ENCODE results near the gene TSTD2.

Gene TSTD2

DNA sequence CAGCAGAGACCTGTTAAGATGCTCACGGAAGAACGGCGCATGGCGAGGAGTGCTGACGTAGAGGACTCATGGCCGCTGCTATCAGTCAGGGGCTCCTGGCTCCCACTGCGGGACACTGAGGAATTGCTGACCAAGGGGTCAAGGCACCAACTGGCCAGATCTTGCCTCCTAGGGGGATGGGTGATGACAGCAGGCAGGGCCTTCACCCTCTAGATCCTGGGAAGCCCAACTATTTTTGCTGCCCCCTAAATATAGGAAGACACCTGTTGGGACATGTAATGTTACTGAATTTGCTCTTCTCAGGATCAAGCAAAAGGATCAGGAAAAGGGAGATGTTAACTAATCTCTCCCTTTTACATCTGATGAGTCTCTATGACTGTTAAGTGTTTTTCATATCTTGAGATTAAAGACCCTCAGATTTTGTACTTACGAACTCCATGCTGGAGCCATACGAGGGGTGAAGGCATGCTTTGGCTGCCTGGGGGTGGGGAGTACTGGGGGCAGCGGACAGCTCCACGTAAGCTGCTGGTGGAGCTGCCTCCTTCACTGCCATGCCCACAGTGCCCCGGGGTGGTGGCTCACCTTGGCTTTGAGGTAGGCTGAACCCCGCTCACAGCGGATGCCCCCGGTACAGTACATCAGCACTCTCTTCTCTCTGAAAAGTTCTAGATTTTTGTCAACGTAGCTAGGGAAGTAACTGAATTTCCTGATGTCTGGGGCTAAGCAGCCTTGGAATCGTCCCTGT, 28.1 kb downstream of the TSTD2 start:
- H3K79me1 ChIP-seq (replicated peaks; ENCODE audit: low read length, poor library complexity, severe bottlenecking) = peaks cover 2% of the 10 kb centered on the region
- no peaks in the 10 kb centered on the region for H3K4me1 ChIP-seq (ENCODE audit: control insufficient read depth, insufficient read depth, low read depth, low read length)
- H2BK5ac ChIP-seq (ENCODE audit: low read depth, low read length, poor library complexity, severe bottlenecking) = no peak overlapping the region
- H3K27me3 ChIP-seq (ENCODE audit: control insufficient read depth in 1 of 2, insufficient read depth in 1 of 2, low read length in 2 of 2) = no peaks in the 10 kb centered on the region
- H2BK12ac ChIP-seq (ENCODE audit: low read length in 2 of 2) = no peak overlapping the region
- H3K9ac ChIP-seq (ENCODE audit: low read length) = no peak overlapping the region
- WGBS = 98% methylated on average over 17 of the region's 17 CpGs
- H3K4ac ChIP-seq (ENCODE audit: low read depth in 1 of 2, low read length in 2 of 2) = no peak overlapping the region
- H3K4me2 ChIP-seq (ENCODE audit: low read length, poor library complexity, severe bottlenecking) = no peak overlapping the region
- no peak overlapping the region for H2BK15ac ChIP-seq (ENCODE audit: low read depth, poor library complexity, severe bottlenecking)
- no peak for DNase-seq
- no peak overlapping the region for H2AFZ ChIP-seq (ENCODE audit: low read depth, low read length)
- H2BK120ac ChIP-seq (ENCODE audit: low read depth, low read length) = no peak overlapping the region
- H3K9me3 ChIP-seq (ENCODE audit: control insufficient read depth, low read length) = no peaks in the 10 kb centered on the region
- no peak overlapping the region for H3K23ac ChIP-seq (ENCODE audit: low read length in 2 of 2)
- H3K27ac ChIP-seq (ENCODE audit: low read length, poor library complexity, severe bottlenecking) = no peak overlapping the region
- H3K4me3 ChIP-seq (ENCODE audit: insufficient read depth in 1 of 2, low read depth in 1 of 2, low read length in 2 of 2) = no peak overlapping the region
- H3K18ac ChIP-seq (ENCODE audit: low read depth in 1 of 2, low read length in 2 of 2) = no peak overlapping the region
- H2AK5ac ChIP-seq (ENCODE audit: low read length, severe bottlenecking) = no peak overlapping the region
- peaks cover 46 to 68% of the 10 kb centered on the region in 2 experiments for H3K36me3 ChIP-seq (ENCODE audit: control insufficient read depth in 1 of 2, insufficient read depth in 2 of 2, low read depth in 1 of 2, low read length in 2 of 2)
- H4K91ac ChIP-seq (ENCODE audit: low read length) = no peak overlapping the region
- H4K8ac ChIP-seq (ENCODE audit: low read length) = no peak overlapping the region
- H3K14ac ChIP-seq (ENCODE audit: low read length in 2 of 2) = no peak overlapping the region

DNA sequence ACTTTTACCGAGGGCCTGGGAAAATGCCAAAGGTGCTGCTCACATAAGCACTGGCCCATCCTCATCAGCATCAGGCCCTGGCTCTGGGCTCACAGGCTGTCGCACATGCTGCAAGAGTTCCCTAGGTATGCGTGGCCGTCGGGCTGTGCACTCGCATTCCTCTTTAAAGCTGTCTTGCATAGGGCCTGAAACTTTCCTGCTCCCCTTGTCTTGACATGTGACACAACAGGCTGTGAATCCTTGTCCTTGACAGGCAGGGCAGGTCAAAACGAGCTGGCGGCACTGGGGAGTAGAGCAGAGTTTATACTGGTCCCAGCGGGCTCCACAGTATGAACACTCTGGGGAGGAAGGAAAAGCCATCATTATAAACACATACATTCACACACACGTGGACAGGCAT, 30.7 kb downstream of the TSTD2 start:
- no peak overlapping the region for H3K4me3 ChIP-seq (ENCODE audit: insufficient read depth in 1 of 2, low read depth in 1 of 2, low read length in 2 of 2)
- no peak overlapping the region for H3K4ac ChIP-seq (ENCODE audit: low read depth in 1 of 2, low read length in 2 of 2)
- no peak overlapping the region for H2BK120ac ChIP-seq (ENCODE audit: low read depth, low read length)
- DNase-seq = no peak
- H3K79me1 ChIP-seq (replicated peaks; ENCODE audit: low read length, poor library complexity, severe bottlenecking) = no peaks in the 10 kb centered on the region
- no peak overlapping the region for H3K18ac ChIP-seq (ENCODE audit: low read depth in 1 of 2, low read length in 2 of 2)
- H3K9me3 ChIP-seq (ENCODE audit: control insufficient read depth, low read length) = no peaks in the 10 kb centered on the region
- H3K36me3 ChIP-seq (ENCODE audit: control insufficient read depth in 1 of 2, insufficient read depth in 2 of 2, low read depth in 1 of 2, low read length in 2 of 2) = peaks cover 40 to 74% of the 10 kb centered on the region in 2 experiments
- H3K14ac ChIP-seq (ENCODE audit: low read length in 2 of 2) = no peak overlapping the region
- no peak overlapping the region for H3K9ac ChIP-seq (ENCODE audit: low read length)
- no peak overlapping the region for H3K4me2 ChIP-seq (ENCODE audit: low read length, poor library complexity, severe bottlenecking)
- H3K27ac ChIP-seq (ENCODE audit: low read length, poor library complexity, severe bottlenecking) = no peak overlapping the region
- H2BK15ac ChIP-seq (ENCODE audit: low read depth, poor library complexity, severe bottlenecking) = no peak overlapping the region
- no peaks in the 10 kb centered on the region for H3K27me3 ChIP-seq (ENCODE audit: control insufficient read depth in 1 of 2, insufficient read depth in 1 of 2, low read length in 2 of 2)
- H3K23ac ChIP-seq (ENCODE audit: low read length in 2 of 2) = no peak overlapping the region
- H2BK12ac ChIP-seq (ENCODE audit: low read length in 2 of 2) = no peak overlapping the region
- H2BK5ac ChIP-seq (ENCODE audit: low read depth, low read length, poor library complexity, severe bottlenecking) = no peak overlapping the region
- H3K4me1 ChIP-seq (ENCODE audit: control insufficient read depth, insufficient read depth, low read depth, low read length) = no peaks in the 10 kb centered on the region
- no peak overlapping the region for H2AFZ ChIP-seq (ENCODE audit: low read depth, low read length)
- H4K91ac ChIP-seq (ENCODE audit: low read length) = no peak overlapping the region
- H4K8ac ChIP-seq (ENCODE audit: low read length) = no peak overlapping the region
- H2AK5ac ChIP-seq (ENCODE audit: low read length, severe bottlenecking) = no peak overlapping the region
- WGBS = 91% methylated on average over 9 of the region's 10 CpGs

DNA sequence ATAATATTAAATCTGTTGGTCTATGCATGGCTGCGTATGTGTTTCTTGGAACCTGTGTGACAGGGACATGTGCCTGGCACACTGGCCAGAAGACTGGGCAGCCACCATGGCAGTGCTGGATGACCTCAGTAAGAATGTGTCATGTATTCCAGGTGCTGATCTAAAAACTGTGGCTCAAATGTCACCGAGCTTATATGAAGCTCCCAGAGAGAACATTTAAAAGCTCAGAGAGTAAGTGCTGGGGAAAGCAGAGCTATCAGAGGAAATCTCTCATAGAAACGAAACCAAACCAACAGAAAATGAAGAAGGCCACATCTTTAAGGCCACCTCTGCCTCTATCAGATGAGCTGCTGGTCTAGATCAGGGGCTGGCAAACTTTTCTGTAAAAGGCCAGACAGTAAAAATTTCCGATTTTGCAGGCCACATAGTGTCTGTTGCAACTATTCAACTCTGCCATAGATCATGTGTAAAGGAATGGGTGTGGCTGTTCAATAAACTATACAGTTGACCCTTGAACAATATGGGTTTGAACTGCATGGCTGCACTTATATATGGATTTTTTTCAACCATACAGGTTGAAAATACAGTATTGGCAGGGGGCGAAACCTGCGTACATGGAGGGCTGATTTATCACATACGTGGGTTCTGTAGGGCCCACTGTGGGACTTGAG, 31.8 kb downstream of the TSTD2 start:
- Histone ChIP-seq H3K9ac (ENCODE audit: low read length) (no peak overlapping the region), H2BK5ac (ENCODE audit: low read depth, low read length, poor library complexity, severe bottlenecking) (no peak overlapping the region), H3K27ac (ENCODE audit: low read length, poor library complexity, severe bottlenecking) (no peak overlapping the region), H2BK120ac (ENCODE audit: low read depth, low read length) (no peak overlapping the region), H3K4me3 (ENCODE audit: insufficient read depth in 1 of 2, low read depth in 1 of 2, low read length in 2 of 2) (no peak overlapping the region), H2BK15ac (ENCODE audit: low read depth, poor library complexity, severe bottlenecking) (no peak overlapping the region), H3K18ac (ENCODE audit: low read depth in 1 of 2, low read length in 2 of 2) (no peak overlapping the region), H4K91ac (ENCODE audit: low read length) (no peak overlapping the region), H3K23ac (ENCODE audit: low read length in 2 of 2) (no peak overlapping the region), H3K79me1 (replicated peaks; ENCODE audit: low read length, poor library complexity, severe bottlenecking) (no peaks in the 10 kb centered on the region), H3K27me3 (ENCODE audit: control insufficient read depth in 1 of 2, insufficient read depth in 1 of 2, low read length in 2 of 2) (no peaks in the 10 kb centered on the region), H2BK12ac (ENCODE audit: low read length in 2 of 2) (no peak overlapping the region), H4K8ac (ENCODE audit: low read length) (no peak overlapping the region), H2AFZ (ENCODE audit: low read depth, low read length) (no peak overlapping the region), H2AK5ac (ENCODE audit: low read length, severe bottlenecking) (no peak overlapping the region), H3K4me1 (ENCODE audit: control insufficient read depth, insufficient read depth, low read depth, low read length) (no peaks in the 10 kb centered on the region), H3K4ac (ENCODE audit: low read depth in 1 of 2, low read length in 2 of 2) (no peak overlapping the region), H3K9me3 (ENCODE audit: control insufficient read depth, low read length) (no peaks in the 10 kb centered on the region), H3K14ac (ENCODE audit: low read length in 2 of 2) (no peak overlapping the region), H3K36me3 (ENCODE audit: control insufficient read depth in 1 of 2, insufficient read depth in 2 of 2, low read depth in 1 of 2, low read length in 2 of 2) (peaks cover 40 to 71% of the 10 kb centered on the region in 2 experiments), H3K4me2 (ENCODE audit: low read length, poor library complexity, severe bottlenecking) (no peak overlapping the region)
- no peak for DNase-seq
- WGBS = 93% methylated on average over 7 of the region's 7 CpGs

DNA sequence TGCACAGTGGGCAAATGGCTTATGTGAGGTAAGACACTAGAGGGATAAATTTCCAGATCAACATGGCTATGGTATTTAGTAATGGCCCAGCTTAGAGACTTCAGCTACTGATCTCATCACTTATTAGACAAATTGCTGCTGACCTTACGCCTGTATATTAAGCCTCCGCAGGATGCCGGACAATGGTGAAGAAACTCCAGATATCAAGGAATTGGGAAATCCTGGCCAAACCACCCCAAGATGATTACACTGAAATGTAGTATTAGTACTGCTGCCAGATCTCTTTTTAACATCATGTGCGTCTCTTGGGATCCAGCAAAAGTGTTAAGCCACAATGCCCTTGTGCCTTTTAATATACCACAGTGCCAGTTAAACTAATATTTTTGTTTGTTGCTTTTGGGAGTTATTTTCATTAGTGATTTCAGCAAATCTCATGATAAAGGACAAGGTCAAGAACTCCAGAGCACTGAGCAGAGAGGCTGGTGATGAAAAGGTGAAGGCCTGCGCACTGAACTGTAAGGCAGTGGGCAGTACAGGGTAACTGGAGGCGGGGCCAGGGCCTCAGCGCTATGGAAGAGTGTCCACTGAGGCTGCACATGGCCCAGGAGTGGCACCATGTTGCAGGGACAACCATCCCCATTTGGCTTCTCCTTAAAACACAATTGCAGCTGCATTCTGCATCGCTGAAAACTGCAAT, 32.5 kb downstream of the TSTD2 start:
- Histone ChIP-seq H2BK15ac (ENCODE audit: low read depth, poor library complexity, severe bottlenecking) (no peak overlapping the region), H3K18ac (ENCODE audit: low read depth in 1 of 2, low read length in 2 of 2) (no peak overlapping the region), H3K36me3 (ENCODE audit: control insufficient read depth in 1 of 2, insufficient read depth in 2 of 2, low read depth in 1 of 2, low read length in 2 of 2) (peaks cover 38 to 64% of the 10 kb centered on the region in 2 experiments), H2AK5ac (ENCODE audit: low read length, severe bottlenecking) (no peak overlapping the region), H3K27me3 (ENCODE audit: control insufficient read depth in 1 of 2, insufficient read depth in 1 of 2, low read length in 2 of 2) (no peaks in the 10 kb centered on the region), H3K4ac (ENCODE audit: low read depth in 1 of 2, low read length in 2 of 2) (no peak overlapping the region), H2AFZ (ENCODE audit: low read depth, low read length) (no peak overlapping the region), H2BK12ac (ENCODE audit: low read length in 2 of 2) (no peak overlapping the region), H3K4me3 (ENCODE audit: insufficient read depth in 1 of 2, low read depth in 1 of 2, low read length in 2 of 2) (no peak overlapping the region), H3K9ac (ENCODE audit: low read length) (no peak overlapping the region), H3K14ac (ENCODE audit: low read length in 2 of 2) (no peak overlapping the region), H3K23ac (ENCODE audit: low read length in 2 of 2) (no peak overlapping the region), H4K91ac (ENCODE audit: low read length) (no peak overlapping the region), H2BK5ac (ENCODE audit: low read depth, low read length, poor library complexity, severe bottlenecking) (no peak overlapping the region), H3K79me1 (replicated peaks; ENCODE audit: low read length, poor library complexity, severe bottlenecking) (no peaks in the 10 kb centered on the region), H3K9me3 (ENCODE audit: control insufficient read depth, low read length) (no peaks in the 10 kb centered on the region), H3K4me2 (ENCODE audit: low read length, poor library complexity, severe bottlenecking) (no peak overlapping the region), H3K4me1 (ENCODE audit: control insufficient read depth, insufficient read depth, low read depth, low read length) (no peaks in the 10 kb centered on the region), H3K27ac (ENCODE audit: low read length, poor library complexity, severe bottlenecking) (no peak overlapping the region), H4K8ac (ENCODE audit: low read length) (no peak overlapping the region), H2BK120ac (ENCODE audit: low read depth, low read length) (no peak overlapping the region)
- WGBS = over 99% methylated on average over 8 of the region's 8 CpGs
- no peak for DNase-seq
